ENCODE data around the gene GLUD1.
"Not testable (repeated sequence)": the region's sequence is repeated elsewhere in the genome, so short reads cannot be mapped to it uniquely, and the experiment has no call there.

The GLUD1 gene

GRCh38 chr10:87038786-87039185 lies 55.9 kb downstream of the GLUD1 start:
- Histone ChIP-seq H3K36me3 (ENCODE audit: control insufficient read depth, insufficient read depth, low read length) (no peaks in the 10 kb centered on the region), H3K9me3 (ENCODE audit: control insufficient read depth, low read length) (peaks cover 3% of the 10 kb centered on the region), H3K27ac (ENCODE audit: low read depth, low read length, severe bottlenecking) (no peak overlapping the region), H3K4me1 (ENCODE audit: control insufficient read depth, insufficient read depth, low read length, poor library complexity, severe bottlenecking) (no peaks in the 10 kb centered on the region), H3K4me3 (ENCODE audit: extremely low read depth, insufficient read depth, low read length, poor library complexity, severe bottlenecking) (no peak overlapping the region)
- whole genome bisulfite sequencing, 2 experiments (ENCODE audit: insufficient coverage in 2 of 2), result 100% methylated on average over 1 to 2 of the region's 2 CpGs

- 93 to 100% methylated on average over 3 of the region's 3 CpGs for WGBS, 2 experiments (ENCODE audit: insufficient coverage in 2 of 2)
- no peaks in the 10 kb centered on the region for H3K4me1 ChIP-seq (ENCODE audit: control insufficient read depth, insufficient read depth, low read length, poor library complexity, severe bottlenecking)
- H3K4me3 ChIP-seq (ENCODE audit: extremely low read depth, insufficient read depth, low read length, poor library complexity, severe bottlenecking), result no peak overlapping the region
- H3K9me3 ChIP-seq (ENCODE audit: control insufficient read depth, low read length), result peaks cover 3% of the 10 kb centered on the region
- no peaks in the 10 kb centered on the region for H3K36me3 ChIP-seq (ENCODE audit: control insufficient read depth, insufficient read depth, low read length)
- no peak overlapping the region for H3K27ac ChIP-seq (ENCODE audit: low read depth, low read length, severe bottlenecking)
These were observed 56.3 kb downstream of the GLUD1 start for GRCh38 chr10:87038286-87038717.

GRCh38 chr10:87036623-87037022 lies 58.0 kb downstream of the GLUD1 start:
- peaks cover 6% of the 10 kb centered on the region for H3K9me3 ChIP-seq (ENCODE audit: control insufficient read depth, low read length)
- H3K27ac ChIP-seq (ENCODE audit: low read depth, low read length, severe bottlenecking), result no peak overlapping the region
- no peak overlapping the region for H3K4me3 ChIP-seq (ENCODE audit: extremely low read depth, insufficient read depth, low read length, poor library complexity, severe bottlenecking)
- no peaks in the 10 kb centered on the region for H3K4me1 ChIP-seq (ENCODE audit: control insufficient read depth, insufficient read depth, low read length, poor library complexity, severe bottlenecking)
- 80 to 100% methylated on average over 1 of the region's 1 CpG for WGBS, 2 experiments (ENCODE audit: insufficient coverage in 2 of 2)
- H3K36me3 ChIP-seq (ENCODE audit: control insufficient read depth, insufficient read depth, low read length), result no peaks in the 10 kb centered on the region

GRCh38 chr10:87030912-87031635 lies 63.6 kb downstream of the GLUD1 start:
- H3K4me3 ChIP-seq (ENCODE audit: extremely low read depth, insufficient read depth, low read length, poor library complexity, severe bottlenecking), result no peak overlapping the region
- H3K27ac ChIP-seq (ENCODE audit: low read depth, low read length, severe bottlenecking), result no peak overlapping the region
- H3K9me3 ChIP-seq (ENCODE audit: control insufficient read depth, low read length), result peaks cover 10% of the 10 kb centered on the region
- 97 to 98% methylated on average over 18 to 27 of the region's 28 CpGs for WGBS, 2 experiments (ENCODE audit: insufficient coverage in 2 of 2)
- no peaks in the 10 kb centered on the region for H3K36me3 ChIP-seq (ENCODE audit: control insufficient read depth, insufficient read depth, low read length)
- peaks cover 4% of the 10 kb centered on the region for H3K4me1 ChIP-seq (ENCODE audit: control insufficient read depth, insufficient read depth, low read length, poor library complexity, severe bottlenecking)

- H3K27ac ChIP-seq (ENCODE audit: low read depth, low read length, severe bottlenecking); H3K9me3 ChIP-seq (ENCODE audit: control insufficient read depth, low read length); H3K36me3 ChIP-seq (ENCODE audit: control insufficient read depth, insufficient read depth, low read length); H3K4me3 ChIP-seq (ENCODE audit: extremely low read depth, insufficient read depth, low read length, poor library complexity, severe bottlenecking); H3K4me1 ChIP-seq (ENCODE audit: control insufficient read depth, insufficient read depth, low read length, poor library complexity, severe bottlenecking): not testable (repeated sequence)
- WGBS, 2 experiments (ENCODE audit: insufficient coverage in 2 of 2), result 100% methylated on average over 1 of the region's 1 CpG
These were observed 64.2 kb downstream of the GLUD1 start for GRCh38 chr10:87030419-87030818.

- not testable (repeated sequence) for H3K9me3 ChIP-seq (ENCODE audit: control insufficient read depth, low read length); H3K4me1 ChIP-seq (ENCODE audit: control insufficient read depth, insufficient read depth, low read length, poor library complexity, severe bottlenecking); H3K36me3 ChIP-seq (ENCODE audit: control insufficient read depth, insufficient read depth, low read length); H3K27ac ChIP-seq (ENCODE audit: low read depth, low read length, severe bottlenecking); H3K4me3 ChIP-seq (ENCODE audit: extremely low read depth, insufficient read depth, low read length, poor library complexity, severe bottlenecking)
- WGBS, 2 experiments (ENCODE audit: insufficient coverage in 2 of 2), result 91 to 100% methylated on average over 3 to 12 of the region's 17 CpGs
These were observed 67.7 kb downstream of the GLUD1 start for GRCh38 chr10:87026747-87027508.

- H3K4me1 ChIP-seq (ENCODE audit: control insufficient read depth, insufficient read depth, low read length, poor library complexity, severe bottlenecking); H3K4me3 ChIP-seq (ENCODE audit: extremely low read depth, insufficient read depth, low read length, poor library complexity, severe bottlenecking); H3K36me3 ChIP-seq (ENCODE audit: control insufficient read depth, insufficient read depth, low read length); H3K9me3 ChIP-seq (ENCODE audit: control insufficient read depth, low read length): not testable (repeated sequence)
- WGBS, 2 experiments (ENCODE audit: insufficient coverage in 2 of 2), result 0 to 11% methylated on average over 3 of the region's 5 CpGs
- H3K27ac ChIP-seq (ENCODE audit: low read depth, low read length, severe bottlenecking), result peak overlapping the region; percentile 87
These were observed 69.2 kb downstream of the GLUD1 start for GRCh38 chr10:87025285-87025958.

GRCh38 chr10:87020056-87020455 lies 74.6 kb downstream of the GLUD1 start, which contains the start of gene FAM25A:
Gene FAM25A, plus strand, starts transcription at chr10:87020294. Its CDS starts 31 bp downstream, at chr10:87020325.
- H3K36me3 ChIP-seq (ENCODE audit: control insufficient read depth, insufficient read depth, low read length); H3K9me3 ChIP-seq (ENCODE audit: control insufficient read depth, low read length); H3K4me3 ChIP-seq (ENCODE audit: extremely low read depth, insufficient read depth, low read length, poor library complexity, severe bottlenecking); H3K4me1 ChIP-seq (ENCODE audit: control insufficient read depth, insufficient read depth, low read length, poor library complexity, severe bottlenecking); H3K27ac ChIP-seq (ENCODE audit: low read depth, low read length, severe bottlenecking): not testable (repeated sequence)
- 91 to 97% methylated on average over 6 of the region's 9 CpGs for WGBS, 2 experiments (ENCODE audit: insufficient coverage in 2 of 2)

- H3K4me3 ChIP-seq (ENCODE audit: extremely low read depth, insufficient read depth, low read length, poor library complexity, severe bottlenecking); H3K36me3 ChIP-seq (ENCODE audit: control insufficient read depth, insufficient read depth, low read length); H3K4me1 ChIP-seq (ENCODE audit: control insufficient read depth, insufficient read depth, low read length, poor library complexity, severe bottlenecking); H3K27ac ChIP-seq (ENCODE audit: low read depth, low read length, severe bottlenecking); H3K9me3 ChIP-seq (ENCODE audit: control insufficient read depth, low read length): not testable (repeated sequence)
- WGBS, 2 experiments (ENCODE audit: insufficient coverage in 2 of 2), result no CpG with 5 or more reads among the region's 1 CpG
These were observed 75.1 kb downstream of the GLUD1 start for GRCh38 chr10:87019504-87019903.

GRCh38 chr10:87019066-87019465 lies 75.6 kb downstream of the GLUD1 start:
- H3K36me3 ChIP-seq (ENCODE audit: control insufficient read depth, insufficient read depth, low read length); H3K4me1 ChIP-seq (ENCODE audit: control insufficient read depth, insufficient read depth, low read length, poor library complexity, severe bottlenecking); H3K27ac ChIP-seq (ENCODE audit: low read depth, low read length, severe bottlenecking); H3K9me3 ChIP-seq (ENCODE audit: control insufficient read depth, low read length); H3K4me3 ChIP-seq (ENCODE audit: extremely low read depth, insufficient read depth, low read length, poor library complexity, severe bottlenecking): not testable (repeated sequence)
- 91% methylated on average over 4 of the region's 6 CpGs for WGBS, 2 experiments (ENCODE audit: insufficient coverage in 2 of 2)

All from mesodermal cell (in vitro differentiated cells).